ENCODE data around the gene ROBO2. TPM values are rescaled to one million over a fixed set of nuclear protein-coding genes. Genes with fewer than 3 reads are reported as not detected.

ROBO2 gene
- total RNA-seq, 4 donors from 2014 or later: 4.7 to 8.4 (median 6.6) TPM

DNA sequence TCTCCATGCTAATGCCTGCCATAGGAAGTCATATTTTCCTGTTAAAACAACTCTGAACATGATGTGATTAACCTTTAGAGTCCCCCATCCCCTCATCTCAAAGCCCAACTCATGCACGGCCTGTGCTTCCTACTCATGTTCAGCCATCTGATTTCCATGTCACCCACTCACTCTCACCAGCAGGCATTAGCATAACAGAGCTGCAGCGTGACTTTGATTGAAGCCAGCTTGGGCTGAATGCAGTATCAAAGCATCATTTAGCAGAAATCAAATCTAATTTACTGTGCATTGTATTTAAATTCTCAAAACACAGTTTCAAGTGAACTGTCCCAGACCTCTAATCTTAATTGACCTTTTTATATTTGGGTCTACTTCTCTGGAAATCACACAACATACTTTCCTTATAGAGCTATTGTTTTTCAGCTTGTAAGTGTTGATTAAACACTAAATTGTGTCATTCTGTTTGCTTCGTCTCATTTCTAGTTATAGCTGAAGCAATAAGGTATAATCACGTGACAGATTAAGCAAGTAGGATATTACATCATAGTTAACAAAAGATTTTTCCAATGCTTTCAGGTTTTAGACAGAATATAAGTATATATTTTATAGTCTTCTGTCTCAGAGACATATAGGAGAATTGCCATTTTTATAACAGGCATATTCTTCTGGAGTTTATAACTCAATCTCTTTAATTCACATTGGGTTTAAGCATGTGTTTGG lies 501.5 kb downstream of the ROBO2 start:
- no peaks in the 10 kb centered on the region for H3K4me1 ChIP-seq
- no peak for DNase-seq
- H3K27me3 ChIP-seq: no peaks in the 10 kb centered on the region
- no peaks in the 10 kb centered on the region for H3K9me3 ChIP-seq
- no peak overlapping the region for H3K4me3 ChIP-seq
- no peak overlapping the region for H3K27ac ChIP-seq
- intact Hi-C loops (cut with DNase I): no loop called here
- TF ChIP-seq POLR2A (IDR thresholded peaks at IDR 0.05): no peak
- TF ChIP-seq, protein P1, sequence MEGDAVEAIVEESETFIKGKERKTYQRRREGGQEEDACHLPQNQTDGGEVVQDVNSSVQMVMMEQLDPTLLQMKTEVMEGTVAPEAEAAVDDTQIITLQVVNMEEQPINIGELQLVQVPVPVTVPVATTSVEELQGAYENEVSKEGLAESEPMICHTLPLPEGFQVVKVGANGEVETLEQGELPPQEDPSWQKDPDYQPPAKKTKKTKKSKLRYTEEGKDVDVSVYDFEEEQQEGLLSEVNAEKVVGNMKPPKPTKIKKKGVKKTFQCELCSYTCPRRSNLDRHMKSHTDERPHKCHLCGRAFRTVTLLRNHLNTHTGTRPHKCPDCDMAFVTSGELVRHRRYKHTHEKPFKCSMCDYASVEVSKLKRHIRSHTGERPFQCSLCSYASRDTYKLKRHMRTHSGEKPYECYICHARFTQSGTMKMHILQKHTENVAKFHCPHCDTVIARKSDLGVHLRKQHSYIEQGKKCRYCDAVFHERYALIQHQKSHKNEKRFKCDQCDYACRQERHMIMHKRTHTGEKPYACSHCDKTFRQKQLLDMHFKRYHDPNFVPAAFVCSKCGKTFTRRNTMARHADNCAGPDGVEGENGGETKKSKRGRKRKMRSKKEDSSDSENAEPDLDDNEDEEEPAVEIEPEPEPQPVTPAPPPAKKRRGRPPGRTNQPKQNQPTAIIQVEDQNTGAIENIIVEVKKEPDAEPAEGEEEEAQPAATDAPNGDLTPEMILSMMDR (IDR thresholded peaks at IDR 0.05): no peak
- no peaks in the 10 kb centered on the region for H3K36me3 ChIP-seq
- WGBS, 2 donors: 68 to 78% methylated on average over 4 of the region's 4 CpGs

DNA sequence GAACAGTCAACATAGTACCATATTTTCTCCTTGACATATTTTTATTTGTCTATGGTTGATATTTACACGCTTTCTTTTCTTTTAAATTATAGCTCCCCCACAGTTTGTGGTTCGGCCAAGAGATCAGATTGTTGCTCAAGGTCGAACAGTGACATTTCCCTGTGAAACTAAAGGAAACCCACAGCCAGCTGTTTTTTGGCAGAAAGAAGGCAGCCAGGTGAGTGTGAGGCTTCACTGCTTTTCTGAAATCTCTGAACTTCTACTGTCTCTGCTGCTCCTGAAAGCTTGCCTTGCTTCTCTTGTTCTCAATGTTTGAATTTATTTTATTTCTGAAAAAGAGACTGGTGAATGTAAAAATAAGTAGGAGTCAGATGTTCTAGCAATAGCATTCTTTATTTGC lies 506.3 kb downstream of the ROBO2 start:
- WGBS, 2 donors: 82% methylated on average over 3 of the region's 3 CpGs
- Histone ChIP-seq H3K9me3 (no peaks in the 10 kb centered on the region), H3K27ac (no peak overlapping the region), H3K27me3 (no peaks in the 10 kb centered on the region), H3K4me3 (no peak overlapping the region), H3K4me1 (no peaks in the 10 kb centered on the region), H3K36me3 (no peaks in the 10 kb centered on the region)
- intact Hi-C loops (cut with DNase I): no loop called here
- DNase-seq: no peak
- no peak for TF ChIP-seq POLR2A (IDR thresholded peaks at IDR 0.05)
- TF ChIP-seq, protein P1 (IDR thresholded peaks at IDR 0.05): no peak

DNA sequence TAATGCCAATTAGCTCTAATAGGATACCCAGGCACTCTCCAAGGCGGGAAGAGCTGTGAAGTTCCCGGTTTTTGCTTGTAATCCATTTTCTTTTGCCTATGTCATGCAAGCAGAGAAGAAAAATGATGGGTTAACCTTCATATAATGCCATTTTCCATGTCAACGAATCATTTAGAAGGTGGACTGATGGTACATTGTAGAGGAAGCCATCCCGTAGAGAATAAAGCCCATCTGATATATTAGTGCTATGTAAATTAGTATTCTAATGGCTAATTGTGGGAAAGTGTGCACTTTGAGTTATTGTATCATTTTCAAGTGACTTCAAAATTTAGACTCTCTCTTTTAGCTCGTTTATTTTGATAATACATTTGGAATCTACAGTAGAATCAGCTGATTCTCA lies 509.1 kb downstream of the ROBO2 start:
- TF ChIP-seq, protein P1 (IDR thresholded peaks at IDR 0.05): no peak
- no peak for TF ChIP-seq POLR2A (IDR thresholded peaks at IDR 0.05)
- H3K36me3 ChIP-seq: no peaks in the 10 kb centered on the region
- H3K9me3 ChIP-seq: no peaks in the 10 kb centered on the region
- no peak overlapping the region for H3K27ac ChIP-seq
- intact Hi-C loops (cut with DNase I): no loop called here
- H3K4me1 ChIP-seq: no peaks in the 10 kb centered on the region
- DNase-seq: no peak
- 74 to 84% methylated on average over 5 of the region's 5 CpGs for WGBS, 2 donors
- no peaks in the 10 kb centered on the region for H3K27me3 ChIP-seq
- H3K4me3 ChIP-seq: no peak overlapping the region

DNA sequence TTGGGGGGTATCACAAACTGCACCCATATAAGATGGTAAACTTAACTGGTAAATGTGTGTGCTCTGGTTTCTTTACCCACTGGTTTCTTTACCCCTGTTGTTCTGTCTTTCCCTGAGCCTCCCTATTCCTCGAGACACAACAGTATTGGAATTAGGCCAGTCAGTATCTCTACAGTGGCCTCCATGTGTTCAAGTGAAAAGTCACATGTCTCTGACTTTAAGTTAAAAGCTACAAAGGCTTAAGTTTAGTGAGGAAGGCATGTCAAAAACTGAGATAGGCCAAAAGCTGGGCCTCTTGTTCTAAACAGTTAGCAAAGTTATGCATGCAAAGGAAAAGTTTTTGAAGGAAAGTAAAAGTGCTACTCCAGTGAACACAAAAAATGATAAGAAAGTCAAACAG lies 513.3 kb downstream of the ROBO2 start:
- intact Hi-C loops (cut with DNase I): no loop called here
- no peak for DNase-seq
- H3K27ac ChIP-seq: no peak overlapping the region
- H3K4me1 ChIP-seq: no peaks in the 10 kb centered on the region
- WGBS, 2 donors: 33 to 78% methylated on average over 1 of the region's 1 CpG
- no peak overlapping the region for H3K4me3 ChIP-seq
- H3K27me3 ChIP-seq: no peaks in the 10 kb centered on the region
- no peaks in the 10 kb centered on the region for H3K36me3 ChIP-seq
- TF ChIP-seq, protein P1 (IDR thresholded peaks at IDR 0.05): no peak
- no peak for TF ChIP-seq POLR2A (IDR thresholded peaks at IDR 0.05)
- no peaks in the 10 kb centered on the region for H3K9me3 ChIP-seq

DNA sequence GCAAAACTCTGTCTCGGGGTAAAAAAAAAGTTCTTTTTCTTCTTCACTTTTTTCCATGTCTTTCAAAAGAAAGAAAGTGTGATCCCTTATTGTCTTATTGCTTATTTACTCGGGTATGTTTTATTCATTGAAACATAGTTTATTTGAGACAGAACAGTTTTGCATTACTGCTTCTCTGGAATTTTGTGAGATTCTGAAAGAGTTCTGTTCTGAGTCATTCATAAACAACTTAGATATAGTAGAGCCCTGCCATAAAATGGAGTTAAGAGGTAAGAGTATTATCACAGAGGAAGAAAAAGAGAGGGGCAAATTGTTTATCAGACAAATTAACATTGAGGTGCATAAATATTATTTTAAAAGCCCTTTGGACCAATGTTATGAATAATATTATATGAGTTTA lies 522.2 kb downstream of the ROBO2 start:
- Histone ChIP-seq H3K4me1 (no peaks in the 10 kb centered on the region), H3K27ac (no peak overlapping the region), H3K27me3 (no peaks in the 10 kb centered on the region), H3K9me3 (no peaks in the 10 kb centered on the region), H3K36me3 (no peaks in the 10 kb centered on the region), H3K4me3 (no peak overlapping the region)
- no peak for TF ChIP-seq POLR2A (IDR thresholded peaks at IDR 0.05)
- TF ChIP-seq, protein P1 (IDR thresholded peaks at IDR 0.05): no peak
- DNase-seq: no peak
- intact Hi-C loops (cut with DNase I): no loop called here
- 84 to 87% methylated on average over 2 of the region's 2 CpGs for WGBS, 2 donors

All from esophagus squamous epithelium (tissue), 5 donors.